ENCODE results near the gene TIMELESS.

DNA sequence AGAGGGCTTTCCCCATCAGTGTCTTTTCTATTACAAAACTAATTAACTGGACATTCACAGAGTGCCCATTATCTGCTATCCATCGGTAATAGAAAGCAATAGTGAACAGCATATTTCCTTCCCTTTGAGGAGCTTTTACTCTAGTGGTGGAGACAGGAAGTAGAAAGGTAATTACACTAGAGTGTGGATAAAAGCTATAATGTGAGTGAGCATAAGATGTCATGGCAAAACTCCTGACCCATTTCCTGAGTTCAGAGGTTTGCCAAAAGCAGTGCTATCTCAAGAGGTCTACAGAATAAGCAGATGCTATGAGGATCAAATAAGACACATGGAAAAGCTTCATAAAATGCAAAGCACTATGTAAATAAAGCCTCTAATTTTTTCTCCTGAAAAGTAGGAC, 24.0 kb downstream of the TIMELESS start:
- no peak for TF ChIP-seq POLR2A (IDR thresholded peaks at IDR 0.05)
- TF ChIP-seq, protein P1, sequence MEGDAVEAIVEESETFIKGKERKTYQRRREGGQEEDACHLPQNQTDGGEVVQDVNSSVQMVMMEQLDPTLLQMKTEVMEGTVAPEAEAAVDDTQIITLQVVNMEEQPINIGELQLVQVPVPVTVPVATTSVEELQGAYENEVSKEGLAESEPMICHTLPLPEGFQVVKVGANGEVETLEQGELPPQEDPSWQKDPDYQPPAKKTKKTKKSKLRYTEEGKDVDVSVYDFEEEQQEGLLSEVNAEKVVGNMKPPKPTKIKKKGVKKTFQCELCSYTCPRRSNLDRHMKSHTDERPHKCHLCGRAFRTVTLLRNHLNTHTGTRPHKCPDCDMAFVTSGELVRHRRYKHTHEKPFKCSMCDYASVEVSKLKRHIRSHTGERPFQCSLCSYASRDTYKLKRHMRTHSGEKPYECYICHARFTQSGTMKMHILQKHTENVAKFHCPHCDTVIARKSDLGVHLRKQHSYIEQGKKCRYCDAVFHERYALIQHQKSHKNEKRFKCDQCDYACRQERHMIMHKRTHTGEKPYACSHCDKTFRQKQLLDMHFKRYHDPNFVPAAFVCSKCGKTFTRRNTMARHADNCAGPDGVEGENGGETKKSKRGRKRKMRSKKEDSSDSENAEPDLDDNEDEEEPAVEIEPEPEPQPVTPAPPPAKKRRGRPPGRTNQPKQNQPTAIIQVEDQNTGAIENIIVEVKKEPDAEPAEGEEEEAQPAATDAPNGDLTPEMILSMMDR (IDR thresholded peaks at IDR 0.05) = no peak
